ENCODE results near the gene KDSR.
"Not testable (repeated sequence)": the region's sequence is repeated elsewhere in the genome, so short reads cannot be mapped to it uniquely, and the experiment has no call there.

KDSR gene

GRCh38 chr18:63366213-63367052 is 573 bp downstream of the KDSR start:
- no peak for DNase-seq (ENCODE audit: extremely low read depth, low read depth)
- no peak for TF ChIP-seq CTCF (IDR thresholded peaks at IDR 0.05; ENCODE audit: low read depth, low read length)

- no peak for DNase-seq (ENCODE audit: extremely low read depth, low read depth)
These were observed 1.2 kb downstream of the KDSR start for GRCh38 chr18:63365876-63366212.

GRCh38 chr18:63363951-63364350 is 3.1 kb downstream of the KDSR start:
- no peak for TF ChIP-seq CTCF (IDR thresholded peaks at IDR 0.05; ENCODE audit: low read depth, low read length)
- DNase-seq (ENCODE audit: extremely low read depth, low read depth): no peak

More at GRCh38 chr18:63365876-63366212, 1.2 kb downstream of the KDSR start:
- TF ChIP-seq CTCF (IDR thresholded peaks at IDR 0.05; ENCODE audit: low read depth, low read length): no peak

GRCh38 chr18:63363420-63363819 is 3.6 kb downstream of the KDSR start:
- DNase-seq (ENCODE audit: extremely low read depth, low read depth): not testable (repeated sequence)

- no peak for DNase-seq (ENCODE audit: extremely low read depth, low read depth)
- no peak for TF ChIP-seq CTCF (IDR thresholded peaks at IDR 0.05; ENCODE audit: low read depth, low read length)
These were observed 10.6 kb downstream of the KDSR start for GRCh38 chr18:63356272-63356896.

- TF ChIP-seq CTCF (IDR thresholded peaks at IDR 0.05; ENCODE audit: low read depth, low read length): no peak
- no peak for DNase-seq (ENCODE audit: extremely low read depth, low read depth)
These were observed 16.8 kb downstream of the KDSR start for GRCh38 chr18:63350230-63350629.

GRCh38 chr18:63348508-63349136 is 18.4 kb downstream of the KDSR start:
- no peak for DNase-seq (ENCODE audit: extremely low read depth, low read depth)
- TF ChIP-seq CTCF (IDR thresholded peaks at IDR 0.05; ENCODE audit: low read depth, low read length): no peak

Data from AG09319 (cell line).